ENCODE measurements around the gene BTBD16. TPM values are rescaled to one million over a fixed set of nuclear protein-coding genes. Genes with fewer than 3 reads are reported as not detected.

The BTBD16 gene
- total RNA-seq, 4 donors from 2014 or later: not detected

- no peak for DNase-seq
- TF ChIP-seq CTCF (IDR thresholded peaks at IDR 0.05): no peak
- TF ChIP-seq POLR2A (IDR thresholded peaks at IDR 0.05): no peak
- H3K27ac ChIP-seq: peak overlapping the region; percentile 74 to 84 (median 80)
- intact Hi-C loops (cut with DNase I): no loop called here
- H3K4me1 ChIP-seq: peaks cover 2 to 31% (median 6%) of the 10 kb centered on the region in 3 donors
- no peaks in the 10 kb centered on the region for H3K36me3 ChIP-seq
- WGBS, 2 donors: 54 to 70% methylated on average over 1 of the region's 1 CpG
- H3K9me3 ChIP-seq: no peaks in the 10 kb centered on the region
- H3K4me3 ChIP-seq: no peak overlapping the region
- no peaks in the 10 kb centered on the region for H3K27me3 ChIP-seq
These were observed 52.1 kb downstream of the BTBD16 start for GRCh38 chr10:122323189-122323588.

GRCh38 chr10:122323941-122324675 lies 53.0 kb downstream of the BTBD16 start:
- Histone ChIP-seq H3K36me3 (no peaks in the 10 kb centered on the region), H3K9me3 (no peaks in the 10 kb centered on the region), H3K27ac (peak overlapping the region; percentile 74 to 84 (median 80)), H3K4me1 (peaks cover 2 to 31% (median 6%) of the 10 kb centered on the region in 3 donors), H3K27me3 (no peaks in the 10 kb centered on the region), H3K4me3 (no peak overlapping the region)
- WGBS, 2 donors: 52 to 79% methylated on average over 2 to 4 of the region's 5 CpGs
- intact Hi-C loops (cut with DNase I): no loop called here
- TF ChIP-seq POLR2A (IDR thresholded peaks at IDR 0.05) (no peak), CTCF (IDR thresholded peaks at IDR 0.05) (no peak)
- DNase-seq: no peak

DNA sequence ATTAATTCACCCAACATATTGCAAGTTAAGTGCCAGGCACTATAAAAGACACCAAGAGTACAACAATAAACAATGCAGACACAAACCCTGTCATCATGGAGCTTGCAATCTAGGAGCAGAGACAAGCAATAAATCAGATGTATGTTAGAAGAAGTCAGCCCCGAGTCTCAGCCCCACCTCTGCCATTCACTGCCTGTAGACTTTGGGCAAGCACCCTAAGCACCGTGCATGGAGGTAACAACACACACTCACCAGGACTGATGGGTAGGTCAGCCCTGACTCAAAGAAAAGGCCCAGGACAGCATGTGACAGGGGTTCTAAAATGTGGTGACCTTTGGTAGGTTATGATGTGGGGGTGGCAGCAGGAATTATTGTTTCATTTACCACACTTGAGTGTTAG lies 54.1 kb downstream of the BTBD16 start:
- Histone ChIP-seq H3K36me3 (no peaks in the 10 kb centered on the region), H3K27me3 (no peaks in the 10 kb centered on the region), H3K27ac (peak overlapping the region in 2 of 4 donors; percentile 60 to 78), H3K4me3 (no peak overlapping the region), H3K4me1 (peaks cover 2 to 31% (median 6%) of the 10 kb centered on the region in 3 donors), H3K9me3 (no peaks in the 10 kb centered on the region)
- no peak for TF ChIP-seq CTCF (IDR thresholded peaks at IDR 0.05)
- no peak for TF ChIP-seq POLR2A (IDR thresholded peaks at IDR 0.05)
- 74 to 93% methylated on average over 2 of the region's 2 CpGs for WGBS, 2 donors
- DNase-seq: no peak
- intact Hi-C loops (cut with DNase I): no loop called here

DNA sequence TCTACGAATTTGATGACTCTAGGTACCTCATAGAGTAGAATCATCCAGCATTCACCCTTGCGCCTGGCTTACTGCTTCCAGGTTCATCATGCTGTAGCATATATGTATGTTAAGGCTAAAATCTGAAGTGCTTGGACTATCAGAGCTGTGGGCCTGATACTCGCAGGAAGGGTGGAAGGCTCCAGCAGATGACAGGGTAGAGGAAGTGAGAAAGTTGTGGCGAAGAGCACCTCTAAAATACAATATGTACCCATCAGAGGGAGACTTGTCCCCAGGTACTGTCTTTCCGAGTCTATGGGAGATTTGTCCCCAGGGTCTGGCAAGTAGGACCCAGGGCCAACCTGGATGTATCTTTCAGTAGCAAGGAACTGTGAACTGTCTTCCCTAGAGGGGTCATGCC lies 55.3 kb downstream of the BTBD16 start:
- no peak overlapping the region for H3K4me3 ChIP-seq
- no peak for TF ChIP-seq CTCF (IDR thresholded peaks at IDR 0.05)
- no peaks in the 10 kb centered on the region for H3K9me3 ChIP-seq
- H3K36me3 ChIP-seq: no peaks in the 10 kb centered on the region
- DNase-seq: no peak
- peaks cover 2 to 31% (median 6%) of the 10 kb centered on the region in 3 donors for H3K4me1 ChIP-seq
- WGBS, 2 donors: 77 to 87% methylated on average over 5 of the region's 5 CpGs
- intact Hi-C loops (cut with DNase I): no loop called here
- no peaks in the 10 kb centered on the region for H3K27me3 ChIP-seq
- H3K27ac ChIP-seq: no peak overlapping the region

- no peaks in the 10 kb centered on the region for H3K36me3 ChIP-seq
- TF ChIP-seq CTCF (IDR thresholded peaks at IDR 0.05) (no peak), POLR2A (IDR thresholded peaks at IDR 0.05) (no peak)
- intact Hi-C loops (cut with DNase I): no loop called here
- H3K27me3 ChIP-seq: no peaks in the 10 kb centered on the region
- no peaks in the 10 kb centered on the region for H3K9me3 ChIP-seq
- DNase-seq: no peak
- H3K27ac ChIP-seq: no peak overlapping the region
- 85 to 87% methylated on average over 5 of the region's 6 CpGs for WGBS, 2 donors
- peaks cover 2 to 31% (median 6%) of the 10 kb centered on the region in 3 donors for H3K4me1 ChIP-seq
- H3K4me3 ChIP-seq: no peak overlapping the region
These were observed 55.7 kb downstream of the BTBD16 start for GRCh38 chr10:122326806-122327205.
